Neutrophil (primary cell): ENCODE measurements around the gene DEFB113.

ENCODE experiments used
- H3K27ac ChIP-seq: fragments of 200-600 bp; sonication (generic); 2 replicates; pipeline ENCODE4 v1.5.1; 2016; ENCODE audit warnings: mild to moderate bottlenecking, moderate library complexity
- H3K27me3 ChIP-seq: fragments of 200-600 bp; sonication (generic); 2 replicates; pipeline ENCODE4 v1.6.0; 2016; ENCODE audit warnings: mild to moderate bottlenecking
- H3K36me3 ChIP-seq: fragments of 200-600 bp; sonication (generic); 2 replicates; pipeline ENCODE4 v1.5.1; 2017
- H3K4me1 ChIP-seq, 2 experiments: fragments of 200-600 bp in 1 of 2; sonication (generic) in 1 of 2; 1 replicate in 1 of 2; 2 replicates in 1 of 2; pipeline versions ENCODE4 v1.5.1 to v1.6.1; 2013 to 2016; ENCODE audit warnings: low read depth in 1 of 2, low read length in 1 of 2, mild to moderate bottlenecking in 1 of 2, moderate library complexity in 1 of 2; ENCODE audit not compliant: control insufficient read depth in 1 of 2, insufficient read depth in 1 of 2
- H3K4me3 ChIP-seq, 2 experiments: fragments of 200-600 bp in 1 of 2; sonication (generic) in 1 of 2; 1 replicate in 1 of 2; 2 replicates in 1 of 2; pipeline ENCODE4 v1.5.1; 2013 to 2016; ENCODE audit warnings: low read depth in 1 of 2, low read length in 1 of 2, mild to moderate bottlenecking in 1 of 2, moderate library complexity in 1 of 2
- H3K9me3 ChIP-seq: fragments of 200-600 bp; sonication (generic); 2 replicates; pipeline ENCODE4 v1.5.1; 2016
- TF ChIP-seq, protein P1 (sequence below): fragments of 200-600 bp; sonication (generic); IDR thresholded peaks from 2 replicates; pipeline ENCODE4 v1.5.1; 2016; ENCODE audit warnings: antibody characterized with exemption

Gene DEFB113

DNA sequence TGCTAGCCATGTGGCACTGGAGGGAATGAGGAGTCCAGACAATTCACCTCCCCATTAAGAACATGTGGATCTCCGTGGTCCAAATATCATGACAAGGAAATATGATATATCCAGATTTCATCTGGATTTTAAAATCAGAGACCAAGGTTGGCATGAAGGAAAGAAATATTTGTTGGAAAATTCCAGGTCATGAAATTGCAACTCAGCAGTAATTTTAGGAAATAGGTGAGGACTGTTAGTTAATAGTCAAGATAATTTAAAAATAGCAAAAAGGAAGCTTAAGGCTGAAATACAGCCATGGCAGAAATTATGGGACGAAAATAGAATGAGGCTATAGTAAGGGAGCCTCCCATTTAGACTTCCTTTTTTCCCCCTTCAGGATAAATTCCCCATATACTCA lies 32.4 kb downstream of the DEFB113 start:
- no peaks in the 10 kb centered on the region for H3K27me3 ChIP-seq
- no peaks in the 10 kb centered on the region for H3K36me3 ChIP-seq
- H3K4me1 ChIP-seq, result no peaks in the 10 kb centered on the region
- no peak overlapping the region for H3K4me3 ChIP-seq
- H3K27ac ChIP-seq, result no peak overlapping the region
- TF ChIP-seq, protein P1, sequence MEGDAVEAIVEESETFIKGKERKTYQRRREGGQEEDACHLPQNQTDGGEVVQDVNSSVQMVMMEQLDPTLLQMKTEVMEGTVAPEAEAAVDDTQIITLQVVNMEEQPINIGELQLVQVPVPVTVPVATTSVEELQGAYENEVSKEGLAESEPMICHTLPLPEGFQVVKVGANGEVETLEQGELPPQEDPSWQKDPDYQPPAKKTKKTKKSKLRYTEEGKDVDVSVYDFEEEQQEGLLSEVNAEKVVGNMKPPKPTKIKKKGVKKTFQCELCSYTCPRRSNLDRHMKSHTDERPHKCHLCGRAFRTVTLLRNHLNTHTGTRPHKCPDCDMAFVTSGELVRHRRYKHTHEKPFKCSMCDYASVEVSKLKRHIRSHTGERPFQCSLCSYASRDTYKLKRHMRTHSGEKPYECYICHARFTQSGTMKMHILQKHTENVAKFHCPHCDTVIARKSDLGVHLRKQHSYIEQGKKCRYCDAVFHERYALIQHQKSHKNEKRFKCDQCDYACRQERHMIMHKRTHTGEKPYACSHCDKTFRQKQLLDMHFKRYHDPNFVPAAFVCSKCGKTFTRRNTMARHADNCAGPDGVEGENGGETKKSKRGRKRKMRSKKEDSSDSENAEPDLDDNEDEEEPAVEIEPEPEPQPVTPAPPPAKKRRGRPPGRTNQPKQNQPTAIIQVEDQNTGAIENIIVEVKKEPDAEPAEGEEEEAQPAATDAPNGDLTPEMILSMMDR, result no peak
- no peaks in the 10 kb centered on the region for H3K9me3 ChIP-seq

DNA sequence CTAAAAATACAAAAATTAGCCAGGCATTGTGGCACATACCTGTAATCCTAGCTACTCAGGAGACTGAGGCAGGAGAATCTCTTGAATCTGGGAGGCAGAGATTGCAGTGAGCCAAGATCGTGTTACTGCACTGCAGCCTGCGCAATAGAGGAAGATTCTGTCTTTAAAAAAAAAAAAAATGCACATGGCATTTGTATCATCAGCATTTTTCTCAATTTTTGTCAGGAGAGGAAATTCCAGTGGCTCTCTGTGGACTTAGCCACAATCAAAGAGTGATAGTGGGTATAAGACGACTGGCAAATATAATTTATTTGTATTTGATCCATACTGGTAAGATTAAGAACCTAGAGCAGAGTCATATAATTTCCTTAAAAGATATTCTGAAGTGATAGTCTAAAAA lies 34.0 kb downstream of the DEFB113 start:
- no peaks in the 10 kb centered on the region for H3K36me3 ChIP-seq
- no peaks in the 10 kb centered on the region for H3K9me3 ChIP-seq
- H3K27ac ChIP-seq, result no peak overlapping the region
- no peaks in the 10 kb centered on the region for H3K4me1 ChIP-seq
- H3K27me3 ChIP-seq, result no peaks in the 10 kb centered on the region
- TF ChIP-seq, protein P1, result no peak
- no peak overlapping the region for H3K4me3 ChIP-seq

GRCh38 chr6:49934770-49935169 lies 34.7 kb downstream of the DEFB113 start:
- TF ChIP-seq, protein P1, result no peak
- Histone ChIP-seq H3K27me3 (no peaks in the 10 kb centered on the region), H3K27ac (no peak overlapping the region), H3K9me3 (no peaks in the 10 kb centered on the region), H3K4me3 (no peak overlapping the region), H3K4me1 (no peaks in the 10 kb centered on the region), H3K36me3 (no peaks in the 10 kb centered on the region)

- Histone ChIP-seq H3K9me3 (no peaks in the 10 kb centered on the region), H3K27me3 (no peaks in the 10 kb centered on the region), H3K36me3 (no peaks in the 10 kb centered on the region), H3K4me1 (no peaks in the 10 kb centered on the region), H3K4me3 (no peak overlapping the region), H3K27ac (no peak overlapping the region)
- TF ChIP-seq, protein P1, result no peak
Observed at GRCh38 chr6:49933526-49933925, 35.9 kb downstream of the DEFB113 start.

GRCh38 chr6:49929340-49929739 lies 40.1 kb downstream of the DEFB113 start:
- Histone ChIP-seq H3K4me1 (no peaks in the 10 kb centered on the region), H3K4me3 (no peak overlapping the region), H3K9me3 (no peaks in the 10 kb centered on the region), H3K36me3 (no peaks in the 10 kb centered on the region), H3K27ac (no peak overlapping the region), H3K27me3 (no peaks in the 10 kb centered on the region)
- TF ChIP-seq, protein P1, result no peak

DNA sequence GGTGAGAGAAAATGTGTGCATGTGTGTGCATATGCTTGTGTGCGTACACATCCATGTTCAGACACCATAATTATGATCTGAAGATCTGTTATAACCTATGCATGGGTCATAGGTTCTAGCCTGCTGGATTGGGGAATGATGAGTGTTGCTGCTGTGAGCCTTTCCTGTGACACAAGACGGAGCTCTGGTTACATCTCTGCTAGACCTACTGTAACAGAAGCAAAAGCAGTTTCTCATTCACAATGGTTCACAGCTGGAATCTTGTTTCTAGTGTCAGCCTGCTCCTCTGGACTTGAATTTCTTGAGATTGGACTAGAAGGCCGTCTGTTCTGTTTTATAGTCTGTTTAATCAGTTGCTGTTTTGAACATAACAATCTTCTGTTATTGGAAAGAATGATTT lies 45.6 kb downstream of the DEFB113 start:
- Histone ChIP-seq H3K4me1 (no peaks in the 10 kb centered on the region), H3K27me3 (no peaks in the 10 kb centered on the region), H3K4me3 (no peak overlapping the region), H3K36me3 (no peaks in the 10 kb centered on the region), H3K9me3 (no peaks in the 10 kb centered on the region), H3K27ac (no peak overlapping the region)
- TF ChIP-seq, protein P1, result no peak
